HEK293 (cell line): ENCODE data around the gene EPM2AIP1.

Experiments used
- CTCF ChIA-PET: fragments of 350-600 bp; formaldehyde crosslinking; extraction: SDS; loops from one replicate; lab custom pipeline; 2021; ENCODE audit warnings: antibody characterized with exemption; lab: Yijun Ruan, JAX
- POLR2A ChIA-PET: fragments of 300-600 bp; formaldehyde crosslinking; extraction: SDS; loops from one replicate; lab custom pipeline; 2020; ENCODE audit warnings: antibody characterized with exemption, inconsistent platforms; lab: Yijun Ruan, JAX
- H3K27ac ChIP-seq: fragments of 200-500 bp; sonication (Bioruptor generic); 2 replicates; pipeline ENCODE4 v1.5.1; 2014; ENCODE audit warnings: low read depth, low read length, control low read depth, inconsistent platforms; ENCODE audit errors: extremely low read depth
- H3K36me3 ChIP-seq, 2 experiments: fragments of 200-500 bp in 1 of 2; sonication (Bioruptor generic) in 1 of 2; 1 replicate in 1 of 2; 2 replicates in 1 of 2; pipeline ENCODE4 v1.5.1; 2014 to 2017; ENCODE audit warnings: inconsistent platforms in 2 of 2, low read length in 2 of 2; ENCODE audit not compliant: control insufficient read depth in 2 of 2, insufficient read depth in 1 of 2
- H3K4me1 ChIP-seq: fragments of 200-500 bp; sonication (Bioruptor generic); 2 replicates; pipeline ENCODE4 v1.5.1; 2014; ENCODE audit warnings: mild to moderate bottlenecking, low read length, inconsistent platforms; ENCODE audit not compliant: control insufficient read depth, insufficient read depth
- H3K4me3 ChIP-seq: 2 replicates; pipeline ENCODE4 v1.5.1; 2011; ENCODE audit warnings: low read depth, mild to moderate bottlenecking, control low read depth, low read length, moderate library complexity
- H3K9me3 ChIP-seq: fragments of 200-500 bp; sonication (Bioruptor generic); 2 replicates; pipeline ENCODE4 v1.5.1; 2014; ENCODE audit warnings: low read depth, low read length, inconsistent platforms; ENCODE audit not compliant: control insufficient read depth, insufficient read depth
- BCL11B ChIP-seq: fragments of 450-650 bp; formaldehyde crosslinking; IDR thresholded peaks from 2 replicates; pipeline ENCODE4 v1.5.1; 2016; ENCODE audit warnings: low read depth, missing biosample characterization, missing genetic modification characterization
- GLI4 ChIP-seq: fragments of 450-650 bp; formaldehyde crosslinking; IDR thresholded peaks from 2 replicates; pipeline ENCODE4 v1.5.1; 2016; ENCODE audit warnings: missing biosample characterization, missing genetic modification characterization
- SP7 ChIP-seq: fragments of 450-650 bp; formaldehyde crosslinking; IDR thresholded peaks from 2 replicates; pipeline ENCODE4 v1.5.1; 2016; ENCODE audit warnings: missing biosample characterization, missing genetic modification characterization
- ZFP3 ChIP-seq: fragments of 450-650 bp; formaldehyde crosslinking; IDR thresholded peaks from 2 replicates; pipeline ENCODE4 v1.5.1; 2016; ENCODE audit warnings: low read depth, missing biosample characterization, missing genetic modification characterization
- ZNF114 ChIP-seq: fragments of 450-650 bp; formaldehyde crosslinking; IDR thresholded peaks from 2 replicates; pipeline ENCODE4 v1.5.0; 2017; ENCODE audit warnings: missing biosample characterization, missing genetic modification characterization
- ZNF132 ChIP-seq: fragments of 450-650 bp; formaldehyde crosslinking; IDR thresholded peaks from 2 replicates; pipeline ENCODE4 v1.5.1; 2017; ENCODE audit warnings: missing biosample characterization, missing genetic modification characterization, borderline replicate concordance
- ZNF202 ChIP-seq: fragments of 450-650 bp; formaldehyde crosslinking; IDR thresholded peaks from 2 replicates; pipeline ENCODE4 v1.5.1; 2016; ENCODE audit warnings: missing biosample characterization, missing genetic modification characterization, borderline replicate concordance
- ZNF223 ChIP-seq: fragments of 450-650 bp; formaldehyde crosslinking; IDR thresholded peaks from 2 replicates; pipeline ENCODE4 v1.5.1; 2016; ENCODE audit warnings: missing biosample characterization, missing genetic modification characterization
- ZNF239 ChIP-seq: fragments of 450-650 bp; formaldehyde crosslinking; IDR thresholded peaks from 2 replicates; pipeline ENCODE4 v1.5.1; 2016; ENCODE audit warnings: missing biosample characterization, missing genetic modification characterization
- ZNF24 ChIP-seq: fragments of 450-650 bp; formaldehyde crosslinking; IDR thresholded peaks from 2 replicates; pipeline ENCODE4 v1.5.1; 2016; ENCODE audit warnings: missing biosample characterization, missing genetic modification characterization
- ZNF248 ChIP-seq: fragments of 450-650 bp; formaldehyde crosslinking; IDR thresholded peaks from 2 replicates; pipeline ENCODE4 v1.5.1; 2017; ENCODE audit warnings: missing biosample characterization, missing genetic modification characterization
- ZNF311 ChIP-seq: fragments of 450-650 bp; formaldehyde crosslinking; IDR thresholded peaks from 2 replicates; pipeline ENCODE4 v1.5.1; 2017; ENCODE audit warnings: missing biosample characterization, missing genetic modification characterization, borderline replicate concordance
- ZNF37A ChIP-seq: fragments of 450-650 bp; IDR thresholded peaks from 2 replicates; pipeline ENCODE4 v1.5.1; 2018; ENCODE audit warnings: missing biosample characterization, missing genetic modification characterization
- ZNF426 ChIP-seq: fragments of 450-650 bp; formaldehyde crosslinking; IDR thresholded peaks from 2 replicates; pipeline ENCODE4 v1.5.1; 2017; ENCODE audit warnings: missing biosample characterization, missing genetic modification characterization, mild to moderate bottlenecking, inconsistent platforms, moderate library complexity
- ZNF501 ChIP-seq: fragments of 450-650 bp; formaldehyde crosslinking; IDR thresholded peaks from 2 replicates; pipeline ENCODE4 v1.5.1; 2016; ENCODE audit warnings: missing biosample characterization, missing genetic modification characterization
- ZNF544 ChIP-seq: fragments of 450-650 bp; formaldehyde crosslinking; IDR thresholded peaks from 2 replicates; pipeline ENCODE4 v1.5.0; 2017; ENCODE audit warnings: missing biosample characterization, missing genetic modification characterization
- ZNF561 ChIP-seq: fragments of 450-650 bp; IDR thresholded peaks from 2 replicates; pipeline ENCODE4 v1.5.1; 2018; ENCODE audit warnings: missing biosample characterization, missing genetic modification characterization, borderline replicate concordance
- ZNF626 ChIP-seq: fragments of 450-650 bp; sonication (Bioruptor Pico); formaldehyde crosslinking; IDR thresholded peaks from 2 replicates; pipeline ENCODE4 v1.5.1; 2018; ENCODE audit warnings: missing biosample characterization, missing genetic modification characterization, inconsistent platforms
- ZNF704 ChIP-seq: fragments of 450-650 bp; formaldehyde crosslinking; IDR thresholded peaks from 2 replicates; pipeline ENCODE4 v1.5.1; 2016; ENCODE audit warnings: missing biosample characterization, missing genetic modification characterization
- ZNF76 ChIP-seq: fragments of 450-650 bp; formaldehyde crosslinking; IDR thresholded peaks from 2 replicates; pipeline ENCODE4; 2016; ENCODE audit warnings: low read depth, missing biosample characterization, missing genetic modification characterization, borderline replicate concordance
- ZNF768 ChIP-seq: fragments of 450-650 bp; formaldehyde crosslinking; IDR thresholded peaks from 2 replicates; pipeline ENCODE4 v1.5.1; 2018; ENCODE audit warnings: missing biosample characterization, mild to moderate bottlenecking, missing genetic modification characterization
- TF ChIP-seq, protein P1 (sequence below): fragments of 450-650 bp; formaldehyde crosslinking; IDR thresholded peaks from 2 replicates; pipeline ENCODE4 v1.5.1; 2016; ENCODE audit warnings: missing biosample characterization, missing genetic modification characterization
- TF ChIP-seq, protein P2 (sequence below): fragments of 450-650 bp; formaldehyde crosslinking; IDR thresholded peaks from 2 replicates; pipeline ENCODE4 v1.5.1; 2016; ENCODE audit warnings: missing biosample characterization, missing genetic modification characterization

Gene EPM2AIP1

GRCh38 chr3:36944641-36945270 is 48.2 kb downstream of the EPM2AIP1 start, which contains the start of gene TRANK1:
Gene TRANK1, minus strand, starts transcription at chr3:36945054. Its CDS starts 245 bp downstream, at chr3:36944809.
- TF ChIP-seq ZNF544 (tag by site-specific recombination) (no peak), ZNF239 (tag by site-specific recombination) (no peak), ZNF202 (tag by site-specific recombination) (no peak)
- Histone ChIP-seq H3K9me3 (no peaks in the 10 kb centered on the region), H3K4me1 (no peaks in the 10 kb centered on the region), H3K36me3 (no peaks in the 10 kb centered on the region), H3K4me3 (peak within 1 kb of the TSS; percentile 17), H3K27ac (no peak within 1 kb of the TSS)
- POLR2A ChIA-PET, result no interaction called here
- CTCF ChIA-PET, result no interaction called here

GRCh38 chr3:36944012-36944640 is 48.8 kb downstream of the EPM2AIP1 start:
- TF ChIP-seq ZNF501, result no peak
- TF ChIP-seq ZNF76 (tag by site-specific recombination), result no peak
- no peak for TF ChIP-seq ZNF561 (tag by site-specific recombination)
- TF ChIP-seq ZNF626 (tag by site-specific recombination), result no peak
- TF ChIP-seq ZNF768 (tag by site-specific recombination), result no peak
- TF ChIP-seq, protein P1, sequence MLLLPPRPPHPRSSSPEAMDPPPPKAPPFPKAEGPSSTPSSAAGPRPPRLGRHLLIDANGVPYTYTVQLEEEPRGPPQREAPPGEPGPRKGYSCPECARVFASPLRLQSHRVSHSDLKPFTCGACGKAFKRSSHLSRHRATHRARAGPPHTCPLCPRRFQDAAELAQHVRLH, result no peak
- TF ChIP-seq ZNF114 (tag by site-specific recombination), result no peak
- POLR2A ChIA-PET, result no interaction called here
- Histone ChIP-seq H3K9me3 (no peaks in the 10 kb centered on the region), H3K4me3 (peak overlapping the region; percentile 17), H3K4me1 (no peaks in the 10 kb centered on the region), H3K36me3 (no peaks in the 10 kb centered on the region), H3K27ac (no peak overlapping the region)
- CTCF ChIA-PET, result interaction anchor here (1.1 kb wide), 1 partner anchor 14 kb away, joined by 5 read pairs; no protein-coding TSS in a partner anchor

GRCh38 chr3:36943601-36944000 is 49.3 kb downstream of the EPM2AIP1 start:
- no peaks in the 10 kb centered on the region for H3K4me1 ChIP-seq
- POLR2A ChIA-PET, result no interaction called here
- no peaks in the 10 kb centered on the region for H3K36me3 ChIP-seq
- CTCF ChIA-PET, result interaction anchor here (1.1 kb wide), 1 partner anchor 15 kb away, joined by 5 read pairs; no protein-coding TSS in a partner anchor
- no peak for TF ChIP-seq SP7
- TF ChIP-seq ZFP3 (tag by site-specific recombination), result no peak
- TF ChIP-seq ZNF114 (tag by site-specific recombination), result no peak
- TF ChIP-seq ZNF311 (tag by site-specific recombination), result no peak
- TF ChIP-seq, protein P2, sequence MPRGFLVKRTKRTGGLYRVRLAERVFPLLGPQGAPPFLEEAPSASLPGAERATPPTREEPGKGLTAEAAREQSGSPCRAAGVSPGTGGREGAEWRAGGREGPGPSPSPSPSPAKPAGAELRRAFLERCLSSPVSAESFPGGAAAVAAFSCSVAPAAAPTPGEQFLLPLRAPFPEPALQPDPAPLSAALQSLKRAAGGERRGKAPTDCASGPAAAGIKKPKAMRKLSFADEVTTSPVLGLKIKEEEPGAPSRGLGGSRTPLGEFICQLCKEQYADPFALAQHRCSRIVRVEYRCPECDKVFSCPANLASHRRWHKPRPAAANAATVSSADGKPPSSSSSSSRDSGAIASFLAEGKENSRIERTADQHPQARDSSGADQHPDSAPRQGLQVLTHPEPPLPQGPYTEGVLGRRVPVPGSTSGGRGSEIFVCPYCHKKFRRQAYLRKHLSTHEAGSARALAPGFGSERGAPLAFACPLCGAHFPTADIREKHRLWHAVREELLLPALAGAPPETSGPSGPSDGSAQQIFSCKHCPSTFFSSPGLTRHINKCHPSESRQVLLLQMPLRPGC (tag by site-specific recombination), result no peak
- no peak for TF ChIP-seq ZNF248 (tag by site-specific recombination)
- TF ChIP-seq ZNF132, result no peak
- no peak for TF ChIP-seq ZNF24 (tag by site-specific recombination)
- TF ChIP-seq ZNF426 (tag by site-specific recombination), result no peak
- TF ChIP-seq ZNF704 (tag by site-specific recombination), result no peak
- TF ChIP-seq ZNF37A (tag by site-specific recombination), result no peak
- no peak for TF ChIP-seq BCL11B
- TF ChIP-seq GLI4 (tag by site-specific recombination), result no peak
- no peak for TF ChIP-seq ZNF223 (tag by site-specific recombination)
- H3K27ac ChIP-seq, result no peak overlapping the region
- no peak overlapping the region for H3K4me3 ChIP-seq
- no peaks in the 10 kb centered on the region for H3K9me3 ChIP-seq
